Measurements from ENCODE around the gene CDT1.

DNA sequence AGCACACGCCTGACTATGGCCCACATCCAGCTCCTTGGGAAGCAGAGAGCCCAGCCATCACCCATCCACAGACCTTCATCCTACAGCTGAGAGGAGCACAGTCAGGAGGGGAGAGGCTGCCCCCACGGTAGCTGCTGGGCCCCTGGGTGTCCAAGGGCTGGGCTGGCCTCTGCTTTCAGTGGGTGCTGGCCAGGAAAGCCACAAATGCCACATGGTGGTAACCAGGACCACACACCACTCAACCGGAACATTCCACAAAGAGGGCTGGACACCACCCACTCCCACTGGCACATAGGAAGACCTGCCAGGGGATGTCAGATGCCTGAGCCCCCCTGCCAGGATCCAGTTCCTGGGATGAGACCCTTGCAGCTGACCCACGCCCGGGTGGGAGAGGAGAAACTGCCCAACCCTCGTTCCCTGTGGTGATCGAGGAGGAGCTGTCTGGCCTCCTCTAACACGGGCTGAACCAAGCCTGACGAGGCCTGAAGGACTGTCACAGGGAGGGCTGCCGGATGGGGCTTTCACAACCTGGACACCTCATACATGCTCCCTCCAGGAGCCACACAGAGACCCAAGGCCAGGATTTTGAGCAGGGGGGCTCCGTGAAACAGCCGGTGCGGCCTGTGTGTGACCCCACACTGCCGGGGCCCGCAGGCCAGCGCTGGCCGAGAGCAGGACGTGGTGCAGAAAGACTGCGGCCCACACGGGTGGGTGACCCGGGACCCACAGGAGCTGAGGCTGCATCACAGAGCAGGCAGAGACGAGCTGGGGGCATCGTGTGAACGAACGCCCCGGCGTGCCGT is 49.3 kb upstream of the CDT1 start:
- TF ChIP-seq FOSL1 (IDR thresholded peaks at IDR 0.05; ENCODE audit: low read depth) (no peak), EZH2 (IDR thresholded peaks at IDR 0.05) (no peak), CTCF (IDR thresholded peaks at IDR 0.05 in 2 of 3, conservative IDR thresholded peaks at IDR 0.05 in 1 of 3; ENCODE audit: borderline replicate concordance in 1 of 3, insufficient read depth in 1 of 3, low read depth in 2 of 3, low read length in 2 of 3) (no peak), YY1 (IDR thresholded peaks at IDR 0.05; ENCODE audit: extremely low read depth, insufficient replicate concordance, low read depth, low read length) (no peak), ELF1 (IDR thresholded peaks at IDR 0.05; ENCODE audit: borderline replicate concordance, low read depth) (no peak), RAD21 (IDR thresholded peaks at IDR 0.05; ENCODE audit: low read depth) (no peak), POLR2AphosphoS5 (IDR thresholded peaks at IDR 0.05; ENCODE audit: low read depth, low read length) (no peak), TCF7L2 (IDR thresholded peaks at IDR 0.05; ENCODE audit: borderline replicate concordance, extremely low read depth, insufficient read depth, insufficient read length) (no peak), ZFX (IDR thresholded peaks at IDR 0.05) (peak; percentile 18; the same call in 1 of the 2 replicates)
- TF ChIP-seq, protein P1, sequence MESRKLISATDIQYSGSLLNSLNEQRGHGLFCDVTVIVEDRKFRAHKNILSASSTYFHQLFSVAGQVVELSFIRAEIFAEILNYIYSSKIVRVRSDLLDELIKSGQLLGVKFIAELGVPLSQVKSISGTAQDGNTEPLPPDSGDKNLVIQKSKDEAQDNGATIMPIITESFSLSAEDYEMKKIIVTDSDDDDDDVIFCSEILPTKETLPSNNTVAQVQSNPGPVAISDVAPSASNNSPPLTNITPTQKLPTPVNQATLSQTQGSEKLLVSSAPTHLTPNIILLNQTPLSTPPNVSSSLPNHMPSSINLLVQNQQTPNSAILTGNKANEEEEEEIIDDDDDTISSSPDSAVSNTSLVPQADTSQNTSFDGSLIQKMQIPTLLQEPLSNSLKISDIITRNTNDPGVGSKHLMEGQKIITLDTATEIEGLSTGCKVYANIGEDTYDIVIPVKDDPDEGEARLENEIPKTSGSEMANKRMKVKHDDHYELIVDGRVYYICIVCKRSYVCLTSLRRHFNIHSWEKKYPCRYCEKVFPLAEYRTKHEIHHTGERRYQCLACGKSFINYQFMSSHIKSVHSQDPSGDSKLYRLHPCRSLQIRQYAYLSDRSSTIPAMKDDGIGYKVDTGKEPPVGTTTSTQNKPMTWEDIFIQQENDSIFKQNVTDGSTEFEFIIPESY (IDR thresholded peaks at IDR 0.05; ENCODE audit: extremely low read depth, insufficient replicate concordance, low read length), result no peak
